GM12878 (cell line): ENCODE data around the gene TMEM88. TPM values are rescaled to one million over a fixed set of nuclear protein-coding genes. Genes with fewer than 3 reads are reported as not detected.

Experiments
- HDGF ChIP-seq: fragments of 450-650 bp; IDR thresholded peaks from 2 replicates; pipeline ENCODE4 v1.6.1; 2016; ENCODE audit warnings: antibody characterized with exemption
- PAX8 ChIP-seq: fragments of 450-650 bp; IDR thresholded peaks from 2 replicates; pipeline ENCODE4 v1.6.1; 2017; ENCODE audit warnings: mild to moderate bottlenecking, moderate library complexity
- RAD51 ChIP-seq: fragments of 450-650 bp; IDR thresholded peaks from 2 replicates; pipeline ENCODE4 v1.6.1; 2016; ENCODE audit warnings: moderate library complexity, mild to moderate bottlenecking, inconsistent platforms
- SUZ12 ChIP-seq: fragments of 200-600 bp; sonication (generic); IDR thresholded peaks from one replicate; pipeline ENCODE4 v1.6.1; 2018; ENCODE audit warnings: antibody characterized with exemption, mild to moderate bottlenecking; ENCODE audit not compliant: unreplicated experiment
- YY1 ChIP-seq: IDR thresholded peaks from 2 replicates; pipeline ENCODE4 v1.6.1; 2011; ENCODE audit warnings: low read depth, mild to moderate bottlenecking, low read length
- polyA plus RNA-seq, 11 experiments: library from polyadenylated mRNA; depleted of rRNA in 4 of 11; unstranded in 6 of 11; stranded (reverse) in 5 of 11; fragments of >200 nt; fragmentation: Nextera tagmentation in 4 of 11; fragmentation: Illumina TruSeq in 1 of 11; extraction: Ambion mirVana in 4 of 11; extraction: Trizol in 1 of 11; gene quantifications; 1 replicate in 1 of 11; 2 replicates in 10 of 11; pipeline versions ENCODE4 v1.2.1 to v1.2.3, GENCODE V29; 2011 to 2016; ENCODE audit warnings: inconsistent platforms in 2 of 11, missing spikeins in 2 of 11, low read depth in 1 of 11
- total RNA-seq, 4 experiments: library from RNA; depleted of rRNA in 3 of 4; stranded (reverse); fragments of >200 nt in 3 of 4; fragmentation: Illumina TruSeq in 1 of 4; extraction: Trizol in 1 of 4; gene quantifications; 2 replicates each; pipeline versions ENCODE4 v1.2.1 to v1.2.3, GENCODE V29; 2013 to 2021
- TF ChIP-seq, protein P1 (sequence below): IDR thresholded peaks from 2 replicates; pipeline ENCODE4 v1.6.1; 2012; ENCODE audit warnings: low read depth, low read length, improper control_type of control experiment
- TF ChIP-seq, protein P2 (sequence below): fragments of 450-650 bp; IDR thresholded peaks from 2 replicates; pipeline ENCODE4 v1.6.1; 2016; ENCODE audit warnings: mild to moderate bottlenecking
- TF ChIP-seq, protein P3 (sequence below): fragments of 450-650 bp; IDR thresholded peaks from 2 replicates; pipeline ENCODE4 v1.6.1; 2017; ENCODE audit warnings: low read depth, mild to moderate bottlenecking, moderate library complexity
- TF ChIP-seq, protein P4 (sequence below): fragments of 150-350 bp; IDR thresholded peaks from 2 replicates; pipeline ENCODE4 v1.6.1; 2016; ENCODE audit warnings: low read depth, low read length
- TF ChIP-seq, protein P5 (sequence below), 3 experiments: IDR thresholded peaks in 2 of 3; conservative IDR thresholded peaks in 1 of 3; 2 replicates each; pipeline ENCODE4 v1.5.1; 2011; ENCODE audit warnings: low read depth in 3 of 3, low read length in 3 of 3, mild to moderate bottlenecking in 3 of 3, control low read depth in 2 of 3, moderate library complexity in 2 of 3, inconsistent platforms in 1 of 3, mixed read lengths in 1 of 3; ENCODE audit not compliant: control insufficient read depth in 2 of 3, insufficient read depth in 1 of 3; ENCODE audit errors: extremely low read depth in 1 of 3

The TMEM88 gene
- total and polyA plus RNA-seq, 10 of the 15 experiments (the other 5 are each of a cell fraction or from before 2014, with no cell fraction given), result 0.21 to 2.2 (median 0.62) TPM; not detected in 5

DNA sequence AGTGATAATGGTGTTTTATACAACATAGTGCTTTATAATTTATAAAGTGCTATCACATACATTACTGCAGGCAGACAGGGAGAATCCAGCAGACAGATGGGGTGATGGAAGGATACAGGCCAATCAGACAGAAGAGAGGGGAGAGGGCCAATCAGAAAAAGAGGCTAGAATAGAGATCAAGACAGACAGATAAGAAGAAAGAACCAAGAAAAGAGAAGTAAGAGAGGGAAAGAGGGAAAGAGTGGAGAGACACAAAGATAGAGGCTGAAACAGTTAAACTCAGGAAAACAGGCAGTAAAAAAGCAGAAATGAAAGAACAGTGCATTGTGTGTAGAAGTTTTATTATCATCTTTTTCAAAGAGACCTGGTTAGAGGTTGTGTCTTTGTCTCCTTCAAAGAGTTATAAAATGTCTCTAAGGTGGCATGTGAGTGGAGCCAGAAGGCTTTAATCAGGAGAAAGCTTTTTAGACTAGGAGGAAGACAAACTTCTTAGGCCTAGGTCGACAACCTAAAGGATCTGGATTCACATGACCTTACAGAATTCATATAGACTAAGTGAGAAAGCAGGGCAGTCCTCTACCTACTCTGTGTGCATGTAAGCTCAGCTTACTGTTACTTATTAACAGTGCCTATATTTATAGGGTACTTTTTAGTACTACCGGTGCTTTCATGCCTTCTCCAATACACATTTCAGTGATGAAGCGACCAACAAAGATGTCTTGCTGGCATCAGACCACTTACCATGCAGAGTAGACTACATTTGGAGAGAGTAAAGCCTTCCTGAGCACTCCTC is 25.4 kb downstream of the TMEM88 start (continued):
- TF ChIP-seq, protein P1, sequence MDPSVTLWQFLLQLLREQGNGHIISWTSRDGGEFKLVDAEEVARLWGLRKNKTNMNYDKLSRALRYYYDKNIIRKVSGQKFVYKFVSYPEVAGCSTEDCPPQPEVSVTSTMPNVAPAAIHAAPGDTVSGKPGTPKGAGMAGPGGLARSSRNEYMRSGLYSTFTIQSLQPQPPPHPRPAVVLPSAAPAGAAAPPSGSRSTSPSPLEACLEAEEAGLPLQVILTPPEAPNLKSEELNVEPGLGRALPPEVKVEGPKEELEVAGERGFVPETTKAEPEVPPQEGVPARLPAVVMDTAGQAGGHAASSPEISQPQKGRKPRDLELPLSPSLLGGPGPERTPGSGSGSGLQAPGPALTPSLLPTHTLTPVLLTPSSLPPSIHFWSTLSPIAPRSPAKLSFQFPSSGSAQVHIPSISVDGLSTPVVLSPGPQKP, result no peak
- TF ChIP-seq, protein P2, sequence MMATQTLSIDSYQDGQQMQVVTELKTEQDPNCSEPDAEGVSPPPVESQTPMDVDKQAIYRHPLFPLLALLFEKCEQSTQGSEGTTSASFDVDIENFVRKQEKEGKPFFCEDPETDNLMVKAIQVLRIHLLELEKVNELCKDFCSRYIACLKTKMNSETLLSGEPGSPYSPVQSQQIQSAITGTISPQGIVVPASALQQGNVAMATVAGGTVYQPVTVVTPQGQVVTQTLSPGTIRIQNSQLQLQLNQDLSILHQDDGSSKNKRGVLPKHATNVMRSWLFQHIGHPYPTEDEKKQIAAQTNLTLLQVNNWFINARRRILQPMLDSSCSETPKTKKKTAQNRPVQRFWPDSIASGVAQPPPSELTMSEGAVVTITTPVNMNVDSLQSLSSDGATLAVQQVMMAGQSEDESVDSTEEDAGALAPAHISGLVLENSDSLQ, result peak; percentile 36; the same call in 1 of the 2 replicates
- no peak for TF ChIP-seq PAX8
- TF ChIP-seq, protein P3, sequence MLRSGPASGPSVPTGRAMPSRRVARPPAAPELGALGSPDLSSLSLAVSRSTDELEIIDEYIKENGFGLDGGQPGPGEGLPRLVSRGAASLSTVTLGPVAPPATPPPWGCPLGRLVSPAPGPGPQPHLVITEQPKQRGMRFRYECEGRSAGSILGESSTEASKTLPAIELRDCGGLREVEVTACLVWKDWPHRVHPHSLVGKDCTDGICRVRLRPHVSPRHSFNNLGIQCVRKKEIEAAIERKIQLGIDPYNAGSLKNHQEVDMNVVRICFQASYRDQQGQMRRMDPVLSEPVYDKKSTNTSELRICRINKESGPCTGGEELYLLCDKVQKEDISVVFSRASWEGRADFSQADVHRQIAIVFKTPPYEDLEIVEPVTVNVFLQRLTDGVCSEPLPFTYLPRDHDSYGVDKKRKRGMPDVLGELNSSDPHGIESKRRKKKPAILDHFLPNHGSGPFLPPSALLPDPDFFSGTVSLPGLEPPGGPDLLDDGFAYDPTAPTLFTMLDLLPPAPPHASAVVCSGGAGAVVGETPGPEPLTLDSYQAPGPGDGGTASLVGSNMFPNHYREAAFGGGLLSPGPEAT, result peak; percentile 65
- no peak for TF ChIP-seq SUZ12
- TF ChIP-seq YY1, result no peak
- TF ChIP-seq HDGF, result peak; percentile 79
- TF ChIP-seq, protein P4, sequence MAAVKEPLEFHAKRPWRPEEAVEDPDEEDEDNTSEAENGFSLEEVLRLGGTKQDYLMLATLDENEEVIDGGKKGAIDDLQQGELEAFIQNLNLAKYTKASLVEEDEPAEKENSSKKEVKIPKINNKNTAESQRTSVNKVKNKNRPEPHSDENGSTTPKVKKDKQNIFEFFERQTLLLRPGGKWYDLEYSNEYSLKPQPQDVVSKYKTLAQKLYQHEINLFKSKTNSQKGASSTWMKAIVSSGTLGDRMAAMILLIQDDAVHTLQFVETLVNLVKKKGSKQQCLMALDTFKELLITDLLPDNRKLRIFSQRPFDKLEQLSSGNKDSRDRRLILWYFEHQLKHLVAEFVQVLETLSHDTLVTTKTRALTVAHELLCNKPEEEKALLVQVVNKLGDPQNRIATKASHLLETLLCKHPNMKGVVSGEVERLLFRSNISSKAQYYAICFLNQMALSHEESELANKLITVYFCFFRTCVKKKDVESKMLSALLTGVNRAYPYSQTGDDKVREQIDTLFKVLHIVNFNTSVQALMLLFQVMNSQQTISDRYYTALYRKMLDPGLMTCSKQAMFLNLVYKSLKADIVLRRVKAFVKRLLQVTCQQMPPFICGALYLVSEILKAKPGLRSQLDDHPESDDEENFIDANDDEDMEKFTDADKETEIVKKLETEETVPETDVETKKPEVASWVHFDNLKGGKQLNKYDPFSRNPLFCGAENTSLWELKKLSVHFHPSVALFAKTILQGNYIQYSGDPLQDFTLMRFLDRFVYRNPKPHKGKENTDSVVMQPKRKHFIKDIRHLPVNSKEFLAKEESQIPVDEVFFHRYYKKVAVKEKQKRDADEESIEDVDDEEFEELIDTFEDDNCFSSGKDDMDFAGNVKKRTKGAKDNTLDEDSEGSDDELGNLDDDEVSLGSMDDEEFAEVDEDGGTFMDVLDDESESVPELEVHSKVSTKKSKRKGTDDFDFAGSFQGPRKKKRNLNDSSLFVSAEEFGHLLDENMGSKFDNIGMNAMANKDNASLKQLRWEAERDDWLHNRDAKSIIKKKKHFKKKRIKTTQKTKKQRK, result no peak
- TF ChIP-seq RAD51, result 0 out of 2 replicates have a peak, but pooled peaks have one; percentile 29
- TF ChIP-seq, protein P5, sequence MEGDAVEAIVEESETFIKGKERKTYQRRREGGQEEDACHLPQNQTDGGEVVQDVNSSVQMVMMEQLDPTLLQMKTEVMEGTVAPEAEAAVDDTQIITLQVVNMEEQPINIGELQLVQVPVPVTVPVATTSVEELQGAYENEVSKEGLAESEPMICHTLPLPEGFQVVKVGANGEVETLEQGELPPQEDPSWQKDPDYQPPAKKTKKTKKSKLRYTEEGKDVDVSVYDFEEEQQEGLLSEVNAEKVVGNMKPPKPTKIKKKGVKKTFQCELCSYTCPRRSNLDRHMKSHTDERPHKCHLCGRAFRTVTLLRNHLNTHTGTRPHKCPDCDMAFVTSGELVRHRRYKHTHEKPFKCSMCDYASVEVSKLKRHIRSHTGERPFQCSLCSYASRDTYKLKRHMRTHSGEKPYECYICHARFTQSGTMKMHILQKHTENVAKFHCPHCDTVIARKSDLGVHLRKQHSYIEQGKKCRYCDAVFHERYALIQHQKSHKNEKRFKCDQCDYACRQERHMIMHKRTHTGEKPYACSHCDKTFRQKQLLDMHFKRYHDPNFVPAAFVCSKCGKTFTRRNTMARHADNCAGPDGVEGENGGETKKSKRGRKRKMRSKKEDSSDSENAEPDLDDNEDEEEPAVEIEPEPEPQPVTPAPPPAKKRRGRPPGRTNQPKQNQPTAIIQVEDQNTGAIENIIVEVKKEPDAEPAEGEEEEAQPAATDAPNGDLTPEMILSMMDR (IDR thresholded peaks at IDR 0.05 in 2 of 3, conservative IDR thresholded peaks at IDR 0.05 in 1 of 3; ENCODE audit: control insufficient read depth in 2 of 3, extremely low read depth in 1 of 3, insufficient read depth in 1 of 3, low read depth in 3 of 3, low read length in 3 of 3), result no peak
